ENCODE results near the gene SS18L1. TPM values are rescaled to one million over a fixed set of nuclear protein-coding genes. Genes with fewer than 3 reads are reported as not detected.

SS18L1 gene
- total RNA-seq, 1 experiment from 2014 or later, result 18.0 TPM

- DNase-seq (ENCODE audit: low read depth), result no peak
Observed at GRCh38 chr20:62168890-62169435, 25.4 kb downstream of the SS18L1 start.

- DNase-seq (ENCODE audit: low read depth), result no peak
Observed at GRCh38 chr20:62170536-62170935, 27.0 kb downstream of the SS18L1 start.

GRCh38 chr20:62171245-62171644 lies 27.7 kb downstream of the SS18L1 start:
- no peak for DNase-seq (ENCODE audit: low read depth)

GRCh38 chr20:62172666-62173065 lies 29.1 kb downstream of the SS18L1 start:
- DNase-seq (ENCODE audit: low read depth), result no peak

- DNase-seq (ENCODE audit: low read depth), result no peak
Observed at GRCh38 chr20:62174021-62174804, 30.6 kb downstream of the SS18L1 start.

GRCh38 chr20:62174870-62175624 lies 31.5 kb downstream of the SS18L1 start:
- no peak for DNase-seq (ENCODE audit: low read depth)

- no peak for DNase-seq (ENCODE audit: low read depth)
Observed at GRCh38 chr20:62175711-62176110, 32.1 kb downstream of the SS18L1 start.

- DNase-seq (ENCODE audit: low read depth), result no peak
Observed at GRCh38 chr20:62176866-62177265, 33.3 kb downstream of the SS18L1 start.

- DNase-seq (ENCODE audit: low read depth), result no peak
Observed at GRCh38 chr20:62177307-62177706, 33.7 kb downstream of the SS18L1 start.

- no peak for DNase-seq (ENCODE audit: low read depth)
Observed at GRCh38 chr20:62178316-62179161, 35.0 kb downstream of the SS18L1 start.

- DNase-seq (ENCODE audit: low read depth), result no peak
Observed at GRCh38 chr20:62179162-62179504, 35.6 kb downstream of the SS18L1 start.

- DNase-seq (ENCODE audit: low read depth), result no peak
Observed at GRCh38 chr20:62181808-62182207, 38.2 kb downstream of the SS18L1 start.

- DNase-seq (ENCODE audit: low read depth), result peak; percentile 91
Observed at GRCh38 chr20:62182469-62183425, 39.2 kb downstream of the SS18L1 start, which contains the start of gene MTG2. MTG2 (plus strand) TSS chr20:62183028; CDS start chr20:62193421, 10,393 bp downstream.

- no peak for DNase-seq (ENCODE audit: low read depth)
Observed at GRCh38 chr20:62183426-62184142, 40.0 kb downstream of the SS18L1 start.

- DNase-seq (ENCODE audit: low read depth), result no peak
Observed at GRCh38 chr20:62186096-62186426, 42.5 kb downstream of the SS18L1 start.

GRCh38 chr20:62186887-62187866 lies 43.6 kb downstream of the SS18L1 start:
- DNase-seq (ENCODE audit: low read depth), result no peak

GRCh38 chr20:62190639-62191411 lies 47.3 kb downstream of the SS18L1 start:
- no peak for DNase-seq (ENCODE audit: low read depth)

All from LHCN-M2 (cell line).